Gastroesophageal sphincter (tissue), 4 donors: Measurements from ENCODE around the gene CNTNAP4. TPM values are rescaled to one million over a fixed set of nuclear protein-coding genes. Genes with fewer than 3 reads are reported as not detected.

Source experiments
- ATAC-seq: fragments of 150-250 bp; one replicate; pipeline ENCODE4 v1.9.1; 2016; ENCODE audit warnings: mild to moderate bottlenecking, moderate library complexity
- H3K27ac ChIP-seq, 4 donors: fragments of 200-600 bp; sonication (generic) in 3 of 4; 1 replicate in 3 of 4; 2 replicates in 1 of 4; pipeline ENCODE4 v1.5.1; 2016 to 2019
- H3K27me3 ChIP-seq: fragments of 200-600 bp; sonication (generic); one replicate; pipeline ENCODE4 v1.5.1; 2019
- H3K36me3 ChIP-seq, 2 donors: fragments of 200-600 bp; sonication (generic); one replicate each; pipeline ENCODE4 v1.5.1; 2019; ENCODE audit warnings: control low read depth in 1 of 2
- H3K4me1 ChIP-seq, 3 donors: fragments of 200-600 bp; sonication (generic); 1 replicate in 2 of 3; 2 replicates in 1 of 3; pipeline ENCODE4 v1.5.1; 2016 to 2019; ENCODE audit warnings: control low read depth in 2 of 3
- H3K4me3 ChIP-seq, 2 donors: fragments of 200-600 bp; sonication (generic); one replicate each; pipeline ENCODE4 v1.5.1; 2019; ENCODE audit warnings: mild to moderate bottlenecking in 1 of 2, moderate library complexity in 1 of 2
- H3K9me3 ChIP-seq, 3 donors: fragments of 200-600 bp; sonication (generic); one replicate each; pipeline ENCODE4 v1.5.1; 2017 to 2019; ENCODE audit warnings: control low read depth in 2 of 3
- EP300 ChIP-seq: sonication (generic); formaldehyde crosslinking; IDR thresholded peaks from one replicate; pipeline ENCODE4 v1.6.1; 2017; ENCODE audit warnings: antibody characterized with exemption, mild to moderate bottlenecking
- POLR2A ChIP-seq, 2 donors: fragments of 450-650 bp; IDR thresholded peaks; one replicate each; pipeline ENCODE4 v1.6.1; 2017; ENCODE audit warnings: antibody characterized with exemption in 2 of 2, mild to moderate bottlenecking in 2 of 2, moderate library complexity in 1 of 2
- POLR2AphosphoS5 ChIP-seq: sonication (generic); formaldehyde crosslinking; IDR thresholded peaks from one replicate; pipeline ENCODE4 v1.6.1; 2017; ENCODE audit warnings: antibody characterized with exemption
- WGBS, 2 donors: methylation state at CpG; one replicate each; pipeline ENCODE4 v1.1.5; 2018; ENCODE audit warnings: low coverage in 1 of 2; 5-methylcytosine and 5-hydroxymethylcytosine counted together
- total RNA-seq, 4 donors: library from RNA; depleted of rRNA; stranded (reverse); fragments of >200 nt; gene quantifications; one replicate each; pipeline ENCODE4 v1.1.0, GENCODE V29; 2016
- TF ChIP-seq, protein P1 (sequence below), 4 experiments: fragments of 200-600 bp in 2 of 4; fragments of 450-650 bp in 2 of 4; sonication (generic) in 1 of 4; IDR thresholded peaks; one replicate each; pipeline ENCODE4 v1.5.1; 2017 to 2019; ENCODE audit warnings: antibody characterized with exemption in 4 of 4, mild to moderate bottlenecking in 2 of 4, moderate library complexity in 2 of 4

CNTNAP4 gene
- total RNA-seq, result under 1 TPM; 0.13 to 0.94 (median 0.46) TPM

DNA sequence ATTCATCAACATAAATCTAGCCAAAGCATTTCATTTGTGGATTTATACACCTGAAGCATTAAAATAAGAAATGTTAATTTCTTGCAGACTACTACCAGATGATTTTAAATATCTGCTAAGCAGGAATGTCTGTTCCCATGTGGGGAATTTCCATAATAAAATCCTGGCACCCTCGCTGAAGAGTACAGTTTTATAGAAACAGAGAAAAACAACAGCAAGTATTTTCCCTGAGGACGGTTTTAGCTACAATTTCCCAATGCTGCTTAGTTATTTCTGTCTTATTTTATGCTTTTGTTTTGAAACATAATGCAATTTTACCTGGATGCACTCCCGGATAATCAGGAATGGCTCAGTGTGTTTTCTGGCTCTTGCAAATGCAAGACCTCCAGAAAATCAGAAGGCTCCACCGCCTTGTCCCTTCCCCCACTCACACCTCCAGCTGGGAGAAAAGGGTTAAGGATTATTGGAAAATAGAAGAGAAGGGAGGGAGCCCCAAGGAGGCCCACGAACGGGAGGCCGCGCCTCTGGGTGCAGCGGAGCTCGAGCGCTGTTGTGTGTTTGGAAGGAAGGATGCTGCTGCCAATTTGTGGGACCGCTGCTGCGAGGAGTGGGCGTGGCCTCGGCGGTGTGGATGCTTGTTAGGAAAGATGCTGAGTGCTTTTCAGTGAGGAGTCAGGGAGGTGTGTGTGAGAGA lies at the start of gene CNTNAP4:
CNTNAP4 (plus strand) TSS at position 657 of the 694 bp plus-strand sequence. CDS start 262 bp downstream, outside the sequence.
- ATAC-seq, result no peak
- WGBS, 2 donors, result 8 to 22% methylated on average over 4 to 11 of the region's 16 CpGs
- peaks cover 0 to 3% (median 0%) of the 10 kb centered on the region in 3 donors for H3K9me3 ChIP-seq
- no peak for TF ChIP-seq POLR2AphosphoS5
- TF ChIP-seq POLR2A (IDR thresholded peaks at IDR 0.05), result no peak
- TF ChIP-seq, protein P1, sequence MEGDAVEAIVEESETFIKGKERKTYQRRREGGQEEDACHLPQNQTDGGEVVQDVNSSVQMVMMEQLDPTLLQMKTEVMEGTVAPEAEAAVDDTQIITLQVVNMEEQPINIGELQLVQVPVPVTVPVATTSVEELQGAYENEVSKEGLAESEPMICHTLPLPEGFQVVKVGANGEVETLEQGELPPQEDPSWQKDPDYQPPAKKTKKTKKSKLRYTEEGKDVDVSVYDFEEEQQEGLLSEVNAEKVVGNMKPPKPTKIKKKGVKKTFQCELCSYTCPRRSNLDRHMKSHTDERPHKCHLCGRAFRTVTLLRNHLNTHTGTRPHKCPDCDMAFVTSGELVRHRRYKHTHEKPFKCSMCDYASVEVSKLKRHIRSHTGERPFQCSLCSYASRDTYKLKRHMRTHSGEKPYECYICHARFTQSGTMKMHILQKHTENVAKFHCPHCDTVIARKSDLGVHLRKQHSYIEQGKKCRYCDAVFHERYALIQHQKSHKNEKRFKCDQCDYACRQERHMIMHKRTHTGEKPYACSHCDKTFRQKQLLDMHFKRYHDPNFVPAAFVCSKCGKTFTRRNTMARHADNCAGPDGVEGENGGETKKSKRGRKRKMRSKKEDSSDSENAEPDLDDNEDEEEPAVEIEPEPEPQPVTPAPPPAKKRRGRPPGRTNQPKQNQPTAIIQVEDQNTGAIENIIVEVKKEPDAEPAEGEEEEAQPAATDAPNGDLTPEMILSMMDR (IDR thresholded peaks at IDR 0.05), result no peak
- TF ChIP-seq EP300, result no peak
- H3K27me3 ChIP-seq, result peaks cover 4% of the 10 kb centered on the region
- H3K27ac ChIP-seq, result no peak within 1 kb of the TSS
- no peaks in the 10 kb centered on the region for H3K36me3 ChIP-seq
- H3K4me1 ChIP-seq, result no peaks in the 10 kb centered on the region
- peak within 1 kb of the TSS in 1 of 2 donors; percentile 0 for H3K4me3 ChIP-seq

DNA sequence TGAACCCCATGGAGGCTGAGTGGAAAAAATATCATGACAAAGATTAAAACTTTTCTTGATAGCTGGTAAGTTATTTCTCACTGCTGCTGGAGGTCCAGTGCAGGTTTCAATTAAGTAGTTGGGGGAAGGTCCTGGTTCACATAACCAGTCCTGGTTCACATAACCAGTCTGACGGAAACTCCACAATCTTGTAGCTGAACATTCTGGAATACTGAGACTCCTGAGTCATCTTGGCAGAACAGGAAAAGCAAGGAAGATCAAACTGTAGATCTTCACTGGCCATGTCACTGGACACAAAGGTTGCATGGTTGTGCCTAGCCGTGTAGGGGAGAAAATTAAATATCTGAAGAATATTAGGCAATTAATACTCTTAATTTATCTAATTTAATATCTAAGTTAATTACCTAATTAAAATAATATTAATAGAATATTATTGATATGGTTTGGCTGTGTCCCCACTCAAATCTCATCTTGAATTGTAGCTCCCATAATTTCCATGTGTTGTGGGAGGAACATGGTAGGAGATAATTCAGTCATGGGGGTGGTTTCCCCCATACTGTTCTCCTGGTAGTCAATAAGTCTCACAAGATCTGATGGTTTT lies 48.6 kb upstream of the CNTNAP4 start:
- no peaks in the 10 kb centered on the region for H3K27me3 ChIP-seq
- WGBS, 2 donors, result 54 to 91% methylated on average over 2 of the region's 2 CpGs
- no peaks in the 10 kb centered on the region for H3K9me3 ChIP-seq
- no peak overlapping the region for H3K27ac ChIP-seq
- H3K4me1 ChIP-seq, result no peaks in the 10 kb centered on the region
- no peak overlapping the region for H3K4me3 ChIP-seq
- no peaks in the 10 kb centered on the region for H3K36me3 ChIP-seq
- no peak for ATAC-seq
- TF ChIP-seq POLR2AphosphoS5 (no peak), POLR2A (IDR thresholded peaks at IDR 0.05) (no peak), EP300 (no peak)
- TF ChIP-seq, protein P1 (IDR thresholded peaks at IDR 0.05), result no peak

DNA sequence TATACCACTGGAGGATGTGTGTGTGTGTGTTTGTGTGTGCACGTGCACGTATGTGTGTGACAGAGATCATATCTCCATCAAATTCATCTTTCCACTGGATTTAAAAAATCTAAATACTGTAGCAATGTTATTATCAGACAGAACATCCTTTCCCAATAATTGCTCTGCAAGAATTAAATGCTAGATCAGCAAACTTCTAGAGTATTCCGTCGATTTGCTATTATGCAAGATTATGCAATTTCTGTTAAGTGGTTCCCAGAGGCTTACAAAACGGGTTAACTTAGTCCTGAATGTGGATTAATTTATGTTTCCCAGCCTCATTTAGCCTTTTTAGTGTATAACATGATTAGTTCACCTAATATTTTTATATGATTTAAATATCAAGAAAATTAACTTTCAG lies 44.5 kb upstream of the CNTNAP4 start:
- ATAC-seq, result no peak
- Histone ChIP-seq H3K27ac (no peak overlapping the region), H3K4me3 (no peak overlapping the region), H3K4me1 (no peaks in the 10 kb centered on the region), H3K36me3 (no peaks in the 10 kb centered on the region), H3K9me3 (no peaks in the 10 kb centered on the region), H3K27me3 (no peaks in the 10 kb centered on the region)
- 63 to 87% methylated on average over 5 of the region's 5 CpGs for WGBS, 2 donors
- TF ChIP-seq EP300, result no peak
- no peak for TF ChIP-seq POLR2A (IDR thresholded peaks at IDR 0.05)
- no peak for TF ChIP-seq POLR2AphosphoS5
- TF ChIP-seq, protein P1 (IDR thresholded peaks at IDR 0.05), result no peak

DNA sequence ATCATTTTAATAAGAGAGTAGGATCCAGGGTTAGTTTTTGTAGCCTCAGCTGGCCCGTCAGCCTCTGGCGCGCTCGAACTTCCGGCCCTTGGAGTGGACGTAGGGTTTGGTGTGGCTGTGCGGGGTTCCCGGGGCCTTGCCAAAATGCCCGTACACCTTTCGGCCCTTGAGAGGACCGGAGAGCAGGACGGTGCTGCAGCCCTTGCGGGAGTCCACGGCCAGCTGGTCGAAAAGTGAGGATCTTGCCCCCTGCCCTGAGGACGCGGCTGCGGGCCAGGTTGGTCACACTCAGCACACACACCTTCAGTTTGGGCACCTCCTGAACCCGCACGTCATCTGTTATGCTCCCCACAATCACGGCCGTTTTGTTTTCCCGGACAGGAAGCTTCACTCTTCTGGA lies 42.2 kb upstream of the CNTNAP4 start:
- no peaks in the 10 kb centered on the region for H3K4me1 ChIP-seq
- H3K27me3 ChIP-seq, result no peaks in the 10 kb centered on the region
- H3K27ac ChIP-seq, result no peak overlapping the region
- TF ChIP-seq POLR2A (IDR thresholded peaks at IDR 0.05), result no peak
- TF ChIP-seq POLR2AphosphoS5, result no peak
- TF ChIP-seq, protein P1 (IDR thresholded peaks at IDR 0.05), result no peak
- no peak for TF ChIP-seq EP300
- 93% methylated on average over 15 of the region's 23 CpGs; no CpG with 5 or more reads in 1 of the 2 donors for WGBS, 2 donors
- no peak overlapping the region for H3K4me3 ChIP-seq
- no peak for ATAC-seq
- no peaks in the 10 kb centered on the region for H3K36me3 ChIP-seq
- H3K9me3 ChIP-seq, result no peaks in the 10 kb centered on the region

DNA sequence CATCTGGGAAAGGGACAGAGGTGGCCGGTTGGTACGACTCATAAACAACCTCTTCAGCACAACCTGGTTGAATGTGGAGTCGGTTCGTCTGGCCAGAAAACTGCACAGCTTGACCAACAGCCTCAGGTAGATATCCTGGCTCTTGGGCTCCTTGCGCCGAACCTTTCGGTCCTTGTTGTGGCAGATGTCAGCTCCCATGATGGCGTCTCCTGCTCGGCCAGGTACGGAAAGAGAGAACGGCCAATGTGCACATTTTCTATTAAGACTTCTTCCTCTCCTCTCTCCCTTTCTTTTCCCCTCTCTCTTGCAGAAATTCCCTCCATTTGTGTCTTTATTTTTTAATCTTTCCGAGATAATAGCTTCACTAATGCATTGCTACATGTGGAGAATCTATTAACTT lies 41.8 kb upstream of the CNTNAP4 start:
- no peaks in the 10 kb centered on the region for H3K27me3 ChIP-seq
- TF ChIP-seq POLR2A (IDR thresholded peaks at IDR 0.05) (no peak), POLR2AphosphoS5 (no peak), EP300 (no peak)
- TF ChIP-seq, protein P1 (IDR thresholded peaks at IDR 0.05), result no peak

More for the DNA sequence above, 41.8 kb upstream of the CNTNAP4 start:
- Histone ChIP-seq H3K36me3 (no peaks in the 10 kb centered on the region), H3K27ac (no peak overlapping the region), H3K9me3 (no peaks in the 10 kb centered on the region), H3K4me1 (no peaks in the 10 kb centered on the region), H3K4me3 (no peak overlapping the region)
- ATAC-seq, result no peak
- 90 to 98% methylated on average over 10 to 12 of the region's 12 CpGs for WGBS, 2 donors
